ENCODE data around the gene SGMS1. TPM values are rescaled to one million over a fixed set of nuclear protein-coding genes. Genes with fewer than 3 reads are reported as not detected.

The SGMS1 gene
- polyA plus RNA-seq, 1 donor from 2014 or later, result 8.0 TPM

DNA sequence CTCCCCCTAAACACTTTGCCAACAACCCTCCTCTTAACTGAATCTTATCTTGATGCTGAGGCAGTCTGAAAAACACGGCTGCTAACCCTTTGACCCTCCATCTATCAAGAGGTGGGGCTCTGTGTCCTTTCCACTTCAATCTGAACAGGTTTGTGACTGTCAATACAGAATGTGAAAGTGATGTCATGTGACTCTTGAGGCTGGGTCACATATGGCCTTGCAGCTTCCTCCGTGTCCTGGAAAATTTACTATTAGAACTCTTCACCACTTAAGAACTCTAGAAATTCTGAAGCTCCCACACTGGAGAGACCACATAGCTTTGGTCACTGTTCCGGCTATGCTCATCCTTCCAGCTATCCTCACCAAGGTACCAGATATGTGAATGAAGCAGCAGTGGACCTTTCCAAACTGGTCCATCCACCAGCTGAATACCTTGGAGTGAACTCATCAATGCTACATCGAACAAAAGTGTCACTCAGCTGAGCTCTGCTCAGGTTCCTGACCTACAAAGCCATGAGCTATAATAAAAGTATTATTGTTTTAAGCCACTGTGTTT, 341.7 kb downstream of the SGMS1 start:
- Histone ChIP-seq H3K27me3 (ENCODE audit: insufficient read depth, low read depth, low read length) (no peaks in the 10 kb centered on the region), H3K36me3 (ENCODE audit: insufficient read depth, low read length) (no peaks in the 10 kb centered on the region), H3K79me2 (replicated peaks; ENCODE audit: insufficient read depth, low read length) (no peaks in the 10 kb centered on the region), H3K9me2 (ENCODE audit: insufficient read depth, low read length) (no peaks in the 10 kb centered on the region), H4K20me1 (ENCODE audit: insufficient read depth) (no peaks in the 10 kb centered on the region), H3K9me3 (ENCODE audit: low read length) (no peaks in the 10 kb centered on the region), H3K4me3 (ENCODE audit: low read length) (no peak overlapping the region), H3K4me2 (ENCODE audit: low read length) (no peak overlapping the region), H3K9ac (ENCODE audit: low read length) (no peak overlapping the region), H2AFZ (ENCODE audit: low read depth, low read length) (no peak overlapping the region), H3K27ac (ENCODE audit: low read length) (no peak overlapping the region), H3F3A (ENCODE audit: insufficient read depth, low read length, poor library complexity, severe bottlenecking) (no peaks in the 10 kb centered on the region)
- TF ChIP-seq EZH2 (IDR thresholded peaks at IDR 0.05; ENCODE audit: borderline replicate concordance, insufficient read depth, low read length, poor library complexity, severe bottlenecking) (no peak), CTCF (IDR thresholded peaks at IDR 0.05; ENCODE audit: poor library complexity, severe bottlenecking) (no peak), RAD21 (conservative IDR thresholded peaks at IDR 0.05) (no peak), TAF1 (IDR thresholded peaks at IDR 0.05; ENCODE audit: low read depth) (no peak), EP300 (conservative IDR thresholded peaks at IDR 0.05; ENCODE audit: poor library complexity, severe bottlenecking) (no peak), SMC3 (conservative IDR thresholded peaks at IDR 0.05; ENCODE audit: poor library complexity) (no peak), MXI1 (conservative IDR thresholded peaks at IDR 0.05; ENCODE audit: poor library complexity, severe bottlenecking) (no peak), POLR2AphosphoS5 (IDR thresholded peaks at IDR 0.05) (no peak)
- TF ChIP-seq, protein P1, sequence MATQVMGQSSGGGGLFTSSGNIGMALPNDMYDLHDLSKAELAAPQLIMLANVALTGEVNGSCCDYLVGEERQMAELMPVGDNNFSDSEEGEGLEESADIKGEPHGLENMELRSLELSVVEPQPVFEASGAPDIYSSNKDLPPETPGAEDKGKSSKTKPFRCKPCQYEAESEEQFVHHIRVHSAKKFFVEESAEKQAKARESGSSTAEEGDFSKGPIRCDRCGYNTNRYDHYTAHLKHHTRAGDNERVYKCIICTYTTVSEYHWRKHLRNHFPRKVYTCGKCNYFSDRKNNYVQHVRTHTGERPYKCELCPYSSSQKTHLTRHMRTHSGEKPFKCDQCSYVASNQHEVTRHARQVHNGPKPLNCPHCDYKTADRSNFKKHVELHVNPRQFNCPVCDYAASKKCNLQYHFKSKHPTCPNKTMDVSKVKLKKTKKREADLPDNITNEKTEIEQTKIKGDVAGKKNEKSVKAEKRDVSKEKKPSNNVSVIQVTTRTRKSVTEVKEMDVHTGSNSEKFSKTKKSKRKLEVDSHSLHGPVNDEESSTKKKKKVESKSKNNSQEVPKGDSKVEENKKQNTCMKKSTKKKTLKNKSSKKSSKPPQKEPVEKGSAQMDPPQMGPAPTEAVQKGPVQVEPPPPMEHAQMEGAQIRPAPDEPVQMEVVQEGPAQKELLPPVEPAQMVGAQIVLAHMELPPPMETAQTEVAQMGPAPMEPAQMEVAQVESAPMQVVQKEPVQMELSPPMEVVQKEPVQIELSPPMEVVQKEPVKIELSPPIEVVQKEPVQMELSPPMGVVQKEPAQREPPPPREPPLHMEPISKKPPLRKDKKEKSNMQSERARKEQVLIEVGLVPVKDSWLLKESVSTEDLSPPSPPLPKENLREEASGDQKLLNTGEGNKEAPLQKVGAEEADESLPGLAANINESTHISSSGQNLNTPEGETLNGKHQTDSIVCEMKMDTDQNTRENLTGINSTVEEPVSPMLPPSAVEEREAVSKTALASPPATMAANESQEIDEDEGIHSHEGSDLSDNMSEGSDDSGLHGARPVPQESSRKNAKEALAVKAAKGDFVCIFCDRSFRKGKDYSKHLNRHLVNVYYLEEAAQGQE (IDR thresholded peaks at IDR 0.05; ENCODE audit: borderline replicate concordance), result no peak

DNA sequence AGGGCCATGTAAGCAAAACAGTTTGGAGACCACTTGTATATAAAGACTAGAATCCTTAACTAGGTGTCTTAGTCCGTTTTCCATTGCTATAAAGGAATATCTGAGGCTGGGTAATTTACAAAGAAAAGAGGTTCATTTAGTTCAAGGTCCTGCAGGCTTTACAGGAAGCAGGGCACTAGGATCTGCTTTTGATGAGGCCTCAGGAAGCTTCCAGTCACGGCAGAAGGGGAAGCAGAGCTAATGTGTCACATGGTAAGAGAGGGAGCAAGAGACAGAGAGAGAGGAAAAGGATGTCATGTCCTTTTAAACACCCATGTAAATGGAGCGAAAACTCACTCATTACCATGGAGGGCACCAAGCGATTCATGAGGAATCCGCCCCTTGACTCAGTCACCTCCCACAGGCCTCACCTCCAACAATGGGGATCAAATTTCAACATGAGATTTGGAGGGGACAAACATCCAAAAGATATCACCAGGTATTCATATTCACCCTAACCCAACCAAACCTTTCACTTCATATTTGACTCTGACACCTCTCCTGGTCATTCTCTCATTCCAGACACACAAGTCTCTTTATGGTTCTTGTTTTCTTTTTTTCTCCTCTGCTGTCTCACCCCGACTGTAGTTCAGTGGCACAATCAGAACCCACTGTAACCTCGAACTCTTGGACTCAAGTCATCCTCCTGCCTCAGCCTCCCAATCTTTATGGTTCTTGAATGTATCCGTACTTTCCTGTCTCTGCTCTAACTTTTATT, 342.4 kb downstream of the SGMS1 start:
- H3K27ac ChIP-seq (ENCODE audit: low read length), result no peak overlapping the region
- H3K36me3 ChIP-seq (ENCODE audit: insufficient read depth, low read length), result no peaks in the 10 kb centered on the region
- H3K4me2 ChIP-seq (ENCODE audit: low read length), result no peak overlapping the region
- TF ChIP-seq EP300 (conservative IDR thresholded peaks at IDR 0.05; ENCODE audit: poor library complexity, severe bottlenecking) (no peak), MXI1 (conservative IDR thresholded peaks at IDR 0.05; ENCODE audit: poor library complexity, severe bottlenecking) (no peak), POLR2AphosphoS5 (IDR thresholded peaks at IDR 0.05) (no peak), EZH2 (IDR thresholded peaks at IDR 0.05; ENCODE audit: borderline replicate concordance, insufficient read depth, low read length, poor library complexity, severe bottlenecking) (no peak), RAD21 (conservative IDR thresholded peaks at IDR 0.05) (no peak), CTCF (IDR thresholded peaks at IDR 0.05; ENCODE audit: poor library complexity, severe bottlenecking) (no peak), SMC3 (conservative IDR thresholded peaks at IDR 0.05; ENCODE audit: poor library complexity) (no peak), TAF1 (IDR thresholded peaks at IDR 0.05; ENCODE audit: low read depth) (no peak)
- TF ChIP-seq, protein P1 (IDR thresholded peaks at IDR 0.05; ENCODE audit: borderline replicate concordance), result no peak
- H3K9me3 ChIP-seq (ENCODE audit: low read length), result no peaks in the 10 kb centered on the region
- H2AFZ ChIP-seq (ENCODE audit: low read depth, low read length), result no peak overlapping the region
- H3K4me3 ChIP-seq (ENCODE audit: low read length), result no peak overlapping the region
- no peaks in the 10 kb centered on the region for H3K79me2 ChIP-seq (replicated peaks; ENCODE audit: insufficient read depth, low read length)
- no peaks in the 10 kb centered on the region for H3K27me3 ChIP-seq (ENCODE audit: insufficient read depth, low read depth, low read length)
- H3F3A ChIP-seq (ENCODE audit: insufficient read depth, low read length, poor library complexity, severe bottlenecking), result no peaks in the 10 kb centered on the region
- no peak overlapping the region for H3K9ac ChIP-seq (ENCODE audit: low read length)
- H4K20me1 ChIP-seq (ENCODE audit: insufficient read depth), result no peaks in the 10 kb centered on the region
- no peaks in the 10 kb centered on the region for H3K9me2 ChIP-seq (ENCODE audit: insufficient read depth, low read length)

All from neural cell (in vitro differentiated cells).